Stomach (tissue), 4 donors: Measurements from ENCODE around the gene GAMT.

ENCODE experiments used
- EP300 ChIP-seq: sonication (generic); formaldehyde crosslinking; IDR thresholded peaks from one replicate; pipeline ENCODE4 v1.6.1; 2017; ENCODE audit warnings: antibody characterized with exemption
- POLR2A ChIP-seq, 4 donors: fragments of 450-650 bp; IDR thresholded peaks; one replicate each; pipeline ENCODE4 v1.6.1; 2016; ENCODE audit warnings: antibody characterized with exemption in 4 of 4, control low read depth in 2 of 4, mild to moderate bottlenecking in 1 of 4, moderate library complexity in 1 of 4
- TF ChIP-seq, protein P1 (sequence below), 7 experiments: fragments of 450-650 bp in 4 of 7; fragments of 200-600 bp in 3 of 7; sonication (generic) in 3 of 7; IDR thresholded peaks; one replicate each; pipeline ENCODE4 v1.5.1; 2016 to 2019; ENCODE audit warnings: antibody characterized with exemption in 7 of 7, control low read depth in 2 of 7, mild to moderate bottlenecking in 1 of 7

DNA sequence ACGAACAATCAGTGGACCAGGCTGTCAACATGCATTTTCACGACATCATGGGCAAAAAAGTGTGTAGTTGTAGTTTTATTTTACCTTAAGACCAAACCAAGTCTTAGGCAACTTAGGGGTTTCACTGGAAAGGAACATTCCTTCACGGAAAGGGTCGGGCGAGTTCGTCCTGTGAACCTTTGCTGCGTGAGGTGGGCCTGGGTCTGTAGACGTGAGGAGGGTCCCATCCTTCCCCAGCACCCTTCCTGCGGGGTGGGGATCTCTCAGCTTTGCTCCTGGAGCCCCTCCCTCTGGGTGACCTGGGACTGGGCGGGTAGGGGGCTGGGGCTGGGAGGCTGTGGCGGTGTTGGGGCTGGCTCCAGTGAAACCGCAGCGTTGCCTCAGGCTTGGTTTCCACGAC lies 24.6 kb upstream of the GAMT start:
- TF ChIP-seq, protein P1, sequence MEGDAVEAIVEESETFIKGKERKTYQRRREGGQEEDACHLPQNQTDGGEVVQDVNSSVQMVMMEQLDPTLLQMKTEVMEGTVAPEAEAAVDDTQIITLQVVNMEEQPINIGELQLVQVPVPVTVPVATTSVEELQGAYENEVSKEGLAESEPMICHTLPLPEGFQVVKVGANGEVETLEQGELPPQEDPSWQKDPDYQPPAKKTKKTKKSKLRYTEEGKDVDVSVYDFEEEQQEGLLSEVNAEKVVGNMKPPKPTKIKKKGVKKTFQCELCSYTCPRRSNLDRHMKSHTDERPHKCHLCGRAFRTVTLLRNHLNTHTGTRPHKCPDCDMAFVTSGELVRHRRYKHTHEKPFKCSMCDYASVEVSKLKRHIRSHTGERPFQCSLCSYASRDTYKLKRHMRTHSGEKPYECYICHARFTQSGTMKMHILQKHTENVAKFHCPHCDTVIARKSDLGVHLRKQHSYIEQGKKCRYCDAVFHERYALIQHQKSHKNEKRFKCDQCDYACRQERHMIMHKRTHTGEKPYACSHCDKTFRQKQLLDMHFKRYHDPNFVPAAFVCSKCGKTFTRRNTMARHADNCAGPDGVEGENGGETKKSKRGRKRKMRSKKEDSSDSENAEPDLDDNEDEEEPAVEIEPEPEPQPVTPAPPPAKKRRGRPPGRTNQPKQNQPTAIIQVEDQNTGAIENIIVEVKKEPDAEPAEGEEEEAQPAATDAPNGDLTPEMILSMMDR (IDR thresholded peaks at IDR 0.05), result no peak
- no peak for TF ChIP-seq EP300
- TF ChIP-seq POLR2A (IDR thresholded peaks at IDR 0.05), result no peak
